ENCODE measurements around the gene TREML4.

Gene TREML4

DNA sequence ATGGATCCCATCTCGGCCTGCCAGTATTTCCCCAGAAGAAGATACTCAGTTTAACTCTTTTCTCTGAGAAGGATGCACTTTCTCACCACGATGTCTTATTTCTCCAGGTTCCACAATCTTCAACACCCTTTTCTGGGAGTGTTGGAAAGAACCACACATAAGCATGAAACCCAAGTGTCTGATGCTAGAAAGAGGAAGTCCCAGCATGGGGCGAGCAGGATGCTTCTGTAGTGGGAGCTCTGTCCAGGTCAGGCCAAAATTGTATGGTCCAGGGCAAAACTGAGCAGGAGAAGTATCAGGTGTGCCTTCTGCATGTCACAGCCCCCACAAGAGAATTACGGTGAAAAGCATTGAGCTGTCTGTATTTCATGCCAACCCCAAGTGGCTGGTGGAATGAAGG is 47.3 kb downstream of the TREML4 start:
- H3K4me1 ChIP-seq (ENCODE audit: insufficient read depth, low read length): no peaks in the 10 kb centered on the region
- no peak overlapping the region for H3K9ac ChIP-seq (ENCODE audit: low read length)
- no peak overlapping the region for H3K27ac ChIP-seq (ENCODE audit: low read depth, low read length)
- H3K4me3 ChIP-seq (ENCODE audit: low read depth in 1 of 2, low read length in 2 of 2): no peak overlapping the region
- no peaks in the 10 kb centered on the region for H3K36me3 ChIP-seq (ENCODE audit: insufficient read depth, low read length)
- H3K9me3 ChIP-seq (ENCODE audit: low read length): no peaks in the 10 kb centered on the region
- no peaks in the 10 kb centered on the region for H3K27me3 ChIP-seq (ENCODE audit: control insufficient read depth in 1 of 2, insufficient read depth in 2 of 2, low read length in 2 of 2)

DNA sequence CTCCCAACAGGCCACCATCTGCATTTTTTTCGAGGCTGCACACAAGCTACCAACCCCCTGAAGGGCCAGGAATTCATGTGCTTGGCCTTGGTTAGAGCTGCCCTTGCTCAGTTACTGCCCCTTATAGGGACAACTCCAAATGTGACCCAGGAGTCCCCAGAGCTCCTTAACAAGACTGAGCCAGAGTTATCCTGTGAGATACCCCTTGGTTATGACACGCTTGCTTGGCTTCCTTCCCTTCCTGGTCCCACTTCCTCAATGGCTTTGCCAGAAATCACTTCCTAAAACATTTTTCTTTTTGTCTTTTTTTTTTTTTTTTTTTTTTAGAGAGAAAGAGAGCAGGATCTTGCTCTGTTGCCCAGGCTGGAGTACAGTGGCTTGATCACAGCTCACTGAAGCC is 49.5 kb downstream of the TREML4 start:
- Histone ChIP-seq H3K4me1 (ENCODE audit: insufficient read depth, low read length) (no peaks in the 10 kb centered on the region), H3K27me3 (ENCODE audit: control insufficient read depth in 1 of 2, insufficient read depth in 2 of 2, low read length in 2 of 2) (no peaks in the 10 kb centered on the region), H3K9me3 (ENCODE audit: low read length) (no peaks in the 10 kb centered on the region), H3K9ac (ENCODE audit: low read length) (no peak overlapping the region), H3K27ac (ENCODE audit: low read depth, low read length) (no peak overlapping the region), H3K4me3 (ENCODE audit: low read depth in 1 of 2, low read length in 2 of 2) (no peak overlapping the region), H3K36me3 (ENCODE audit: insufficient read depth, low read length) (no peaks in the 10 kb centered on the region)

DNA sequence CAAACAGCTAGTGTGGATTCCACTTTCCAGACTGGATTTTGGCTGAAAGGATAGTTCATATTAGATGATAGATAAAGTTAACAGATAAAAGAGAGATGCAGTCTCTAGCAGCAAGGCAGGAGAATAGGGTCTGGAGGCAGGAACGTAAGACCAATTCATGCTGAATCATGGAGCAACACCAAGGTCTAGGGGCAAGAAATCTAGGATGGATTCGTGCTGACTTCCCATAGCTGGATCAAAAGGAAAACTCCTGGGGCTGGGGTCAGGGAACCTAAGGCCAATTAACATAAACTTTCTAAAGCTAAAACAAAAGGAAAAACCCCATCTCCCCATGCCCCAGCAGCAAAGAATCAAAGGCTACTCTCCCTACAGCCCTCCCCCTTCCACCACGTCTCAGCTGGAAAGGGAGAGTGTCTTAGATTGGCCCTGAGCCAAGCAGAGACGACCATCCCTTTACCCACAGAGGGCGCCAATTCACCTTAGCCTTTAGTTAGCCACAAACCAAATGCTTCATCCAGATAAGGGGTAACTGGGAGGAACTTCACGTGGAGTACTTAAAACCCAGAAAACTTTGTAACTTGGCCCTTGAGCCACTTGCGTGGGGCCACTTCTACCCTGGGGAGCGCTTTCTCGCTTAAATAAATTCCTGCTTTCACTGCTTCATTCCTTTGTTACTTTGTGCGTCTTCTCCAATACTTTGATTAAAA is 50.7 kb downstream of the TREML4 start:
- H3K27me3 ChIP-seq (ENCODE audit: control insufficient read depth in 1 of 2, insufficient read depth in 2 of 2, low read length in 2 of 2): no peaks in the 10 kb centered on the region
- H3K4me1 ChIP-seq (ENCODE audit: insufficient read depth, low read length): no peaks in the 10 kb centered on the region
- H3K4me3 ChIP-seq (ENCODE audit: low read depth in 1 of 2, low read length in 2 of 2): no peak overlapping the region
- H3K9me3 ChIP-seq (ENCODE audit: low read length): no peaks in the 10 kb centered on the region
- H3K9ac ChIP-seq (ENCODE audit: low read length): no peak overlapping the region
- H3K27ac ChIP-seq (ENCODE audit: low read depth, low read length): no peak overlapping the region
- H3K36me3 ChIP-seq (ENCODE audit: insufficient read depth, low read length): no peaks in the 10 kb centered on the region

DNA sequence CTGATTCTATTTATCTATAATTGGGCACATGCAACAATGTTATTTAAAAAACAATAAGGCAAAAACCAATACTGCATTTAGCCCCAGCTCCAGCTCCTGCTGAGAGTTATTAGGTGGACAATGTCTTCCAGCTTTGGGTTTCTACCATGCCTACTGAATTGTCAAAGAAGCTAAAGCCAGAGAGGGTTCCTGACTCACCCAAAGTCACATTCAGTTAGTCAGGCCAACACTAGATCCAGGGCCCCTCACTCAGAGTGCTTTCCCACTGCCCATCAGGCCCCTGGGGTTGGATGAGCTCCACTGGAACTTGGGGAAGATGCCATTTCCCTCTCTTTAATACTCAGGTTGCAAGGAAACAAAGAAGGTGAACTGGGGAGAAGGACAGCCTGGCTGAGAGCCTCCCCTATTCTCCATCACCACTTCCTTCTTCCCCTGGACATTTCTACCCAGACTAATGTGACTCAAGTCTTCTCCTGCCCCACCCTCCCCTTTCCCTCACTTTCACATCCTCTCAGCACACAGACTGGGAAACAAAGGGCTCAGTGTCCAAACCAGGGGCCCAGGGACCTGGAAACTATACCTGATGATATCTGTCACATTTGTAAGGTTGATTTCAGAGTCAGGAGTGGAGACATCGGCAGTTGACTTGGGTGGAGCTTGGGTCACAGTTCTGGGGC is 52.4 kb downstream of the TREML4 start:
- Histone ChIP-seq H3K27ac (ENCODE audit: low read depth, low read length) (no peak overlapping the region), H3K4me1 (ENCODE audit: insufficient read depth, low read length) (no peaks in the 10 kb centered on the region), H3K27me3 (ENCODE audit: control insufficient read depth in 1 of 2, insufficient read depth in 2 of 2, low read length in 2 of 2) (no peaks in the 10 kb centered on the region), H3K9ac (ENCODE audit: low read length) (no peak overlapping the region), H3K36me3 (ENCODE audit: insufficient read depth, low read length) (no peaks in the 10 kb centered on the region), H3K9me3 (ENCODE audit: low read length) (no peaks in the 10 kb centered on the region), H3K4me3 (ENCODE audit: low read depth in 1 of 2, low read length in 2 of 2) (no peak overlapping the region)

DNA sequence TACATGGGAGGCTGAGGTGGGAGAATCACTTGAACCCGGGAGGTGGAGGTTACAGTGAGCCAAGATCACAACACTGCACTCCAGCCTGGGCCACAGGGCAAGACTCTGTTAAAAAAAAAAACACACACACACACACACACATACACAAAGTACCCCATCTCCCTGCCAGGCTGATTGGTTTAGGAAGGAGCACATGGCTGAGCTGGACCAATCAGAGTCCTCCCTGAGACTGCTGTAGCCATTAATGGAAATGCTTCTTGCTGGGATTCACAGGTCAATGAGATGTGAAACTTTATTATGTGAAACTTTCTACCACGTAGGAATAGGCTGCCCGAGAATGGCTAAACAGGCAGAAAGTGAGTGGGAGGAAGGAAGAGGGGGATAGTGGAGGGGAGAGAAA is 55.5 kb downstream of the TREML4 start:
- no peak overlapping the region for H3K27ac ChIP-seq (ENCODE audit: low read depth, low read length)
- H3K9ac ChIP-seq (ENCODE audit: low read length): no peak overlapping the region

DNA sequence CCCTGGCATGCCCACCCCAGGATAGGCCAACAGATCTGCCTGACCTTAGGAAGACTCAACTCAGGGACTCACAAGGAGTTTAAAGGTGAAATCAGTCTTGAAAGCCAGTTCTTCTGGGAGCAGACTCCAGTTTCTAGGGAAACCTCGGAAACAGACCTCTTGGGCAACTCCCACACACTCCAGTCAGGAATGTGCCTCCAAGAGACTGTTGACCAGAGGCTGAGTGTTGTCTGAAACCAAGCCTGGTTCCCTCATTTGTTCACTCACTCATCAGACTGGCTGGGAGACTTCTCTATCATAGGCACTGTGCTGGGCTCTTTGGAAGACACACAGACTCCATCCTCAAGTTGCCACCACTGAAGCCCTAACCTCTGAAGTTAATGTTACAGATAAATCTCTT is 56.6 kb downstream of the TREML4 start:
- Histone ChIP-seq H3K4me3 (ENCODE audit: low read depth in 1 of 2, low read length in 2 of 2) (no peak overlapping the region), H3K9me3 (ENCODE audit: low read length) (no peaks in the 10 kb centered on the region), H3K9ac (ENCODE audit: low read length) (no peak overlapping the region), H3K4me1 (ENCODE audit: insufficient read depth, low read length) (no peaks in the 10 kb centered on the region), H3K27ac (ENCODE audit: low read depth, low read length) (no peak overlapping the region), H3K27me3 (ENCODE audit: control insufficient read depth in 1 of 2, insufficient read depth in 2 of 2, low read length in 2 of 2) (no peaks in the 10 kb centered on the region), H3K36me3 (ENCODE audit: insufficient read depth, low read length) (no peaks in the 10 kb centered on the region)

More for the DNA sequence above, 55.5 kb downstream of the TREML4 start:
- no peaks in the 10 kb centered on the region for H3K9me3 ChIP-seq (ENCODE audit: low read length)
- H3K36me3 ChIP-seq (ENCODE audit: insufficient read depth, low read length): no peaks in the 10 kb centered on the region
- no peaks in the 10 kb centered on the region for H3K4me1 ChIP-seq (ENCODE audit: insufficient read depth, low read length)
- H3K27me3 ChIP-seq (ENCODE audit: control insufficient read depth in 1 of 2, insufficient read depth in 2 of 2, low read length in 2 of 2): no peaks in the 10 kb centered on the region
- no peak overlapping the region for H3K4me3 ChIP-seq (ENCODE audit: low read depth in 1 of 2, low read length in 2 of 2)

DNA sequence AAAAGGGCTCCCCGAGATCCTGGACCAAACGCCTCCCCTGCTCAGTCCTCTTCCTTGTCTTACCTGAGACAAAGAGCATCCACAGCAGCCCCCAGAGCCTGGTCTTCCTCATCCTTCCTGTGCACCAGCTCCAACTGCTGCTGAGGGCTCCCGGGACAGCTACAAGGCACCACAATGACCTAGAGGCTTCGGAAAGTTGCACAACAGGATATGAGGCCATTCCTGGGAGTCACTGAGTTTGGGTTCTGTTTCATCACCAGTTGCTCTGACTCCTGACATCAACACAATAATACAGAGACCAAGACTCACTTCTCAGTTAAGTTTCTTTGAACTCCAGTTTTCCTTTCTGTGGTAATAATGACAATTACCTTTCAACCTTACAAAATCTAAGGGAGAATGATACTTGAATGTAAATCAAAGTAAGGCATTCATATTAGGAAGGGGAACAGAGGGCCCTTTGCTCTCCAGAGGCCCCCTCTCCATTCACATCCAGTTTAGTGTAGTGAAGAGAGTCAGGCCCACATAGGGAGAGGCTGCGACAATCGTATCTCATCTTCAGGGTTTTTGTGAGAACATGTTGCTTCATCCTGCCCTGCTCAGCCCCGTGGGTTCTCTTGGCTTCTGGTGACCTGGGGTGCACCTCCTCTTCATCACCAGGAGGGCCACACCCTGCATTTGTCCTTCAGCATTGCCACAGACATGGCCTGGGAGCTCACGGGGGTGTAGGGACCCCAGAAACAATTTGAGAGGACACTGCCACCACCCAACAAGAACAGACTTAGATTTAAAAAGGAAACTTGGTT is 58.6 kb downstream of the TREML4 start, which contains the start of gene TREM1:
Gene TREM1, minus strand, starts transcription at position 139 of the 803 bp plus-strand sequence. Its CDS starts 27 bp downstream, at position 112.
- no peak within 1 kb of the TSS for H3K4me3 ChIP-seq (ENCODE audit: low read depth in 1 of 2, low read length in 2 of 2)
- no peak within 1 kb of the TSS for H3K27ac ChIP-seq (ENCODE audit: low read depth, low read length)
- no peaks in the 10 kb centered on the region for H3K9me3 ChIP-seq (ENCODE audit: low read length)
- no peaks in the 10 kb centered on the region for H3K36me3 ChIP-seq (ENCODE audit: insufficient read depth, low read length)
- no peak within 1 kb of the TSS for H3K9ac ChIP-seq (ENCODE audit: low read length)
- H3K4me1 ChIP-seq (ENCODE audit: insufficient read depth, low read length): no peaks in the 10 kb centered on the region
- no peaks in the 10 kb centered on the region for H3K27me3 ChIP-seq (ENCODE audit: control insufficient read depth in 1 of 2, insufficient read depth in 2 of 2, low read length in 2 of 2)

DNA sequence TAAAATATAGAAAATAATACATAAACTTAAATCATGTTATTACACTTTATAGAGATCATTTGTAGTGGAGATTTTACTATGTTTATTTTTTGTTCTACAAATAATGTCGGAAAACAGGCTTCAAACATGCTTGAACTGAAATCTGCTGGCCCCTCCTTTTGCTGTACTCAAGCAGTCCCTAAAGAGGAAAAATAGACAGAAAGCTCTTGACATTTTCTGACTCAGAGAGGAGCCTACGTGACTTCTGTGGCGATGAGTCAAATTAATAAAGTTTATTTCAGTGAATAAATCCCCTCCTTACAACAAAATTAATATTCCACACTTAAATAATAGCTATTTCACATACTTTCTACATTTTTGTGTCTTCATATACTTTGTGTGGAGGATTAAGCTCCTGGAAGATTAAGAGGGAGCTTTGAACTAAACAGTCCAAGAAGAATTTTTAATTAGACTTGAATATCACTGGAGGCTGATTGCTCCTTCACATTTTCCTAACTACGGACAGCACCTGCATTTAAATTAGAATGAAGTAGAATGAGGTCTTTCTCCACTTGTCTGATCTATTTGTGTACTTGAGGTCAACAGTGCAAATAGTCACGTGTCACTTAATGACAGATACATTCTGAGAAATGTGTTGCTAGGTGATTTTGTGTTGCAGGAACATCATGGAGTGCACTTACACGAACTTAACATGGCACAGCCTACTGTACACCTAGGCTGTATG is 60.0 kb downstream of the TREML4 start:
- no peak overlapping the region for H3K27ac ChIP-seq (ENCODE audit: low read depth, low read length)
- H3K36me3 ChIP-seq (ENCODE audit: insufficient read depth, low read length): no peaks in the 10 kb centered on the region
- no peaks in the 10 kb centered on the region for H3K4me1 ChIP-seq (ENCODE audit: insufficient read depth, low read length)
- H3K4me3 ChIP-seq (ENCODE audit: low read depth in 1 of 2, low read length in 2 of 2): no peak overlapping the region
- no peaks in the 10 kb centered on the region for H3K27me3 ChIP-seq (ENCODE audit: control insufficient read depth in 1 of 2, insufficient read depth in 2 of 2, low read length in 2 of 2)
- H3K9me3 ChIP-seq (ENCODE audit: low read length): no peaks in the 10 kb centered on the region
- no peak overlapping the region for H3K9ac ChIP-seq (ENCODE audit: low read length)
